Measurements from ENCODE around the gene CPN2.

Gene CPN2

DNA sequence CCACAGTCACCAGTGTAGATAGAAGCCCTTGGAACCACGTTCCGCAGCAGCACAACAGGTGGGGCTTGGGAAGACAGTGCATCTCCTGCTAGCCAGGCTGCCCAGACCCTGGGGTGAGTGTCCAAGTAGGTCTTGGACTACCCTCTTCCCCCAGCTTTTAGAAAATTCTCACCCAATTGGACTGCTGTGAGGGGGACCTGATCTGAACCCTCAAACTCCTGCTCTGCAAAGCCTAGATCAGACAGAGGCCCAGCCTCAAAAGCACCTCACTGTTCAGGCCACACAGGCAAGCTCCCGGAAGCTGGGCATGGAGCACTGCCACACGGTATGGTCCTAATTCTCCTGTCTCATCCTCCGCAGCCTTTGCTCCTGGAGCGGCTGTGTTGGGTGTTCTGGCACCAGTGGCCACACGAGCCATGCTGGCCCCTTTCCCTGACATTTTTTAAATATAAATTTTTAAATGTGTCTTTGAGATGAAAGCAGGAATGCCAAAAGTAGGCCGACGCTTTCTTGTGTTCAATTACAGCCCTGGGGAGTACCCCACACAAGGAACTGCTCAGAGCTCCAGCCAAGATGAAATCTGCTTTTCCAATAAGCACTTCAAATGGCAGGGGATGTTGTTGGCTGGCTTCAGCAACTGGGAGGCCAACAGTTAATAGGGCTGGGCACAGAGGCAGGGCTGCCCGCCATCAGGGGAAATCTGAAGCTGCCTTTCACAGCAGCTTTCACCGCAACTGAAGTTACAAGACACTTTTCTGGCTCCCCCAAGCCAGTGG is 40.9 kb downstream of the CPN2 start:
- no peak for DNase-seq

DNA sequence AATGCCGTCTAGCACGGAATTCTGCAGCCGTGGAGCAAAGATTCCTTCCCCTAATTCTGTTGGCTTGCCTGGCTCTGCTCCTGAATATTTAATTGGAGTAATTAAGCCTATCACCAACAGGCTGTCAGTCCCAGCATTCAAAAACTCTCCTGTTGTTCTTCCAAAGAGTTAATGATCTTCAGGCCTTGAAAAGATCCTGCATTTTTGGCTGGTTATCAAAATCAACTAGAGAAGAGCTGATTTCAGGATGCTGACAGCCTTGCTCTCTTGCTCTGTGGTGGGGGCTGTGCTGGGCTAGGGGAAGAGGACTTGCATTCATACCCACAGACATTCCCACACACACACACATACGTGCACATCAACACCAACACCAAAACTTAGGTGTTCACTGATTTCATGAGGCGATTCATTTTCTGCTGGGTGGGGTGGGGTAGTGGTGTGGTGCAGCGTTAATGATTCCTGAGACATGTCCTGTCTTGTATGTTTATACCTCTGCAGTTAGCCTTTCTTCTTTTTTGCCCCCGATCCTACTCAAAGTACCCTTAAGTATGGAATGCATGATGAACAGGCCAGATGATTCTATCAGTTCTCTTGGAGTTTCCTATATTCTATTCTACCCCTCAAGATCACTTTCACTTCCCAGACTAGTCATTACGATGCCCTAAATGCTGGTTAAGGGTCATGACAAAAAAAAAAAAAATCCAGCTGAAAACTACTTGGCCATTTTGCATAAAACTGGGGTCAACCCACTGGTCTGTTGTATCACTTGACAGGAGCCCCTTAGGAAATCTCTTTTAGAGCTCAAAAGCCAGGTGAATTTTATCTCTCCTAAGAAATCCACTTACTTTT is 42.3 kb downstream of the CPN2 start:
- no peak for DNase-seq

DNA sequence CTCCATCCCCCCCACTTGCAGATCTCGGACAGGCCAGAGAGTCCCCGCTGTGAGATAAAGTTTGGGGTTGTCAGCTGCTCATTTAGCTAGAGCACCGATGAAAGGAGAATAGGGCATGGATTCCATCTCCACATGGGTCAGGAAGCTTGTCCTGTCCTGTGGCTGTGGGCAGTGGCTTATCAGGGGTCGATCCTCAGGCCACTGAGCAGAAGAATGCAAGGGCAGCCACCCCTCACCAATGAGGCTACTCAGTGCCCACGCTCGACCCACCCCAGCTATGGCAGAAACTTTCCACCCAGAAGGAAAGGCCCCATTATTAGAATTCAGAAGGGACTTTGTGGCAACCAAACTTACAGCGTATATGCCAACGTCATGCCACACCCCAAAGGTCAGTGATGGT is 43.3 kb downstream of the CPN2 start:
- no peak for DNase-seq

DNA sequence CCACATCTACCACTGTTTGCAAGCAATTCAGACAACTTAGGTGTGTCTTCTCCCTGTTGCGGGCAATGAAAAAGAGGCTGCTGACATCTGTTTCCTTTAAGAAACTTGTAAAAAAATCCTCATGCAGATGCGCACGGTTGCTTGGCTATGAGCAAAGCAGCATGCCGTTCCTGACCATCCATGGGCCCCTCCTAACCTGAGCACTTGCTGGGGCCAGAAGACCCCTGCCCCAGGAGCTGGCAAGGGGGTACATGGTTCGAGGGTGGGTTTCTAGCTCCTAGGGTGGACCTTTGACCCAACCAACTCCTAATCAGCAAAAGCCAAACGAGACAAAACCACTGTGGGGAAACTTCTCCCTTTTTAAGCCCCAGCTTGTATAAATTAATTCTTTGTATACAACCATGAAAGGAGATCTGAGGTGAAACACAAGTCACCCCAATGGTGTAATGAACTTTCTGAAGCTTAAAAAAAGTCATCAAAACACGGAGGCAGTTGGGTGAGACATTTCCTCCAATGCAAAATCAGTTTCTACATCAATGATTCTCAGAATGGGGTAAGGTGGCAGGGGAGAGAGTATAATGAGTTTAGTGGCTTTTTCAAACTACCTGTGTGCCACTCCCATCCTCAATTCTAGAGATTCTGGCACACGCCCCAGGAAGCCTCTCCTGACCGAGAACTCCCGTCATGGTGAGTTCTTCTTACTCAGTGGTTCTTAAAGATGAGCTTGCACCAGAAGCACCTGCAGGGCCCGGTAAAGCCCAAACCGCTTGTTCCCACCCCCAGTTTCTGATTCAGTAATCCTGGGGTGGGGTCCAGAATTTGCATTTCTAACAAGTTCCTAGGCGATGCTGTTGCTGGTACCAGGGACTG is 44.1 kb downstream of the CPN2 start:
- DNase-seq, result no peak

DNA sequence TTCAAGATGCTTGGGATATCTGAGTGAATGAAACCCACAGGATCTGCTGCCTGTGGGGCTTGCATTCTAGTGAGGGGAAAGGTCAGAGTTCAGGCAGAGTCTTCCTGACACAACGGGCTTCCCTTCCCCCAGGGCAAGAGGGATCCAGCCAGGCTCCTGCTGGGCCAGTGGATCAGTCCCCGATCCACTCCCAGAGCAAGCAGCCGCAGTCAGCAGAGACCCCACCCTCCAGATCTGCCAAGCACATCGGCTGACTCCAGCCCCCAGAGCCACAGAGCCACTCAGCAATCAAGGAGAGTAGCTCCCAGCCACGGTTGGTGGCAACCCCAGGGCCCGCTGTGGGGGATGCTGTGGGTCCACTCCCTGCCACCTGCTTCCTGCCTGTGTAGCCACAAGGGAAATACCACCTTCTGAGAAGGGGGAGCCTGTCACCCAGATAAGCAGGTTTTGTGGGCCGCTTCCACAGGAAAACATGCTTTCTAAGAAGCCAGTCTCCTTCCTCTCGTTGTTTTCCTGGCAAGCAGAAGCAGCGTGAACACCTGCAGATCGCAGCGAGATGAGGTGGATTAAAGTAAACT is 44.9 kb downstream of the CPN2 start:
- DNase-seq, result no peak

DNA sequence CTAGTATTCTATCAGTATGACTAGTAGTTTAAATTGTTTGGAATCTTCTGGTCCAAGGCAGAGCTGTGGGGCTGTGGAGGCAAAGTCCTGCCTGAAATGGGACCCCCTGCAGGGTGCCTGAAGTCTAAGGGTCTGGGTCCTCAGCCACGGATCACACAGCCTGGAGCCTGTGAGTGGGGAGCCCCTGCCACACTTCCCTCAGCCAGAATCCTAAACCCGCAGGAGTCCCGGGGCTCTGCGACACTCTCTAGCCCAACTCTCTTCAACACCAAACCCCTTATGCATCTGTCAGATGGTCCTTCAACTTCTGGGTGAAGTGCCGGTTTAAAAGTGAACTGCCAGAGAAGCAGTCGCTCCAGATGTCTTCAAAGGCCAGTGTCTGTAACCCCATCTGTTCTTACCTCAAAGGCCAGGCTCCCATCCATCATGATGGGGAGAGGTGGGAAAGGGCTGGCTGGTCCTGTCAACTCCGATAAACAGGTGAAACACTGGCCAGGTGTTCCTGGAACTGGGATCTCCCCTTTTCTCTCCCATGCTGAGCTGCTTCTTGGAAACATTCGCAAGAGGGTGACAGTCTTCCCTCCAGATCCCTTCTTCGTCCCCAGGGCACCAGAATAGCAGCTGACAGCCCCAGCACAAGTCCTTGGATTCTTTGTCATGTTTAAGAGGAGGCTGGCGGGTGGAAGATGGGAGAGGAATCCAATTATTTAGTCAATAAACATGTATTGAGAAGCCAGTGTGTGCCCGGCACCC is 45.6 kb downstream of the CPN2 start:
- DNase-seq, result no peak

DNA sequence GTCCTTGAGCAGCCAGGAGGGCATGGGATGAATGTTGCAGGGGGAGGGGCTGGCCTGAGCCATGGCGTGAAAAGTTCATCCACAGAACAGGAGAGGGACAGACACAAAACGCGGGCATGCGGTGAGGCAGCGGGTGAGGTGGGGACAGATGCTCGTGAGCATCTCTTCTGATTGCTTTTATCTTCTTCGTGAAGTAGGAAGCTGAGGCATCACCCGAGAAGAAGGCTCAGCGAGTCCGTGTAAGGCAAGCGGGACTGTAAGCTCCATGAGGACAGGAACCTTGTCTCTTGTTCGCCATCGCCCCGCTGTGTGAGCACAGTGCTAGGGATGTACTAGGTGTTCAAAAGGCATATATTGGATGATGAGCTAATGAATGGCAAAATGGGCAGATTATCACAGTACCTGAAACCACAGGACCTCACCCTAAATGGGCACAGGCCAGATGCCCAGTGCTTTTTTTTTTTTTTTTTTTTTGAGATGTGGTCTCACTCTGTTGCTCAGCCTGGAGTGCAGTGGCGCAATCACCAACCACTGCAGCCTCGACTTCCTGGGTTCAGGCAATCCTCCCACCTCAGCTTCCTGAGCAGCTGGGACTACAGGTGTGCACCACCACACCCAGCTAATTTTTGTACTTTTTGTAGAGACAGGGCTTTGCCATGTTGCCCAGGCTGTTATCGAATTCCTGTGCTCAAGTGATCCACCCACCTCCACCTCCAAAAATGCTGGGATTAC is 46.8 kb downstream of the CPN2 start:
- DNase-seq, result no peak

DNA sequence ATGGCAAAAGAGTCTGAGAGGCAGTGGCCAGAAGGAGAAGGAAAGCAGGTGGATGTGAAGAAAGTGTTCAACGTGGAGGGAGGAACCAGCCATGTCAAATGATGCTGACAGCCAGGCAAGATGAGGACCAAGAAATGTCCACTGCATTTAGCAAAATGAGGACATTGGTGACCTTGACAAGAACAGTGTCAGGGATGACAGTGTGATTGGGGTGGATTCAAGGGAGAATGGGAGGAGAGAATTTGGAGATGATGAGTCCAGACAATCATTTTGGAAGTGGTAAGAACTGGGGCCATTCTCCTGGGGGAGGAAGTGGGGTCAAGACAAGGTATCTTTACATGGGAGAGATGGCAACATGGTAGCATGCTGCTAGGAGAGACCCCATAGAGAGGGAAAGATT is 47.4 kb downstream of the CPN2 start:
- no peak for DNase-seq

DNA sequence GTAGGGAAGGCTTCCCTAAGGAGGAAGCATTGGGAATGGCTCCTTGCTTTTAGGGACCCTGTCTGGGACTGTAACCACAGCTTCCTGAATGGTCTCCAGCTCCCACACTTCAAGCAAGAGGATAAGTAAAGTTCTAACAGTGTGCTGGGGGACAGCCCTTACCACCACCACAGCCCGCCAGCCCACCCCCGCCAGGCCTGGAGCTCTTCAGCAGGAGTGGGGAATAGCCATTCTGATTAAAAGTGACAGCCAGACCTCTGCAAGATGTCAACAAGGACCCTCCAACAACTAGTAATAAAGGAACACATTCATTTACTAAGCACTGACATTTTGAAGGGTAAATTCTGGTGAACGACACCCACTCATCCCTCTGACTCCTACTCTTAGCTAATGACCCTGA is 49.4 kb downstream of the CPN2 start:
- DNase-seq, result no peak

DNA sequence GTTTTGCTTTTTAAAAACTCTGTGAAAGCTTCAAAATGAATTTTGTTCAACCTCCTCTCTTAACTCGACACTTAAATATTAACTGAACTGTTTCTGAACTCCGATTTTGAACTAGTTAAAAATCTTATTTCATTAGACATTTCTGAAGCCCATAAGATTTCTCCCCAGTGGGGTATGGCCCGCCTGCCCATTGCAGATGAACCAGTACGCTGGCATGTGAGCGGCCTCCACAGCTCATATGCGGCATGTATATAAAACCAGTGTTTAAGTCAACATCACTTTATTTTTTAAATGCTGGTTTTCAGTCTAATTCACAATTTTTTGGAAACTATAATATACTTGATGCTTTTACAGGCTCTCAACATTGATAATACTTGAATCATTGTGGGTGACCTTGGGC is 50.2 kb downstream of the CPN2 start:
- no peak for DNase-seq

DNA sequence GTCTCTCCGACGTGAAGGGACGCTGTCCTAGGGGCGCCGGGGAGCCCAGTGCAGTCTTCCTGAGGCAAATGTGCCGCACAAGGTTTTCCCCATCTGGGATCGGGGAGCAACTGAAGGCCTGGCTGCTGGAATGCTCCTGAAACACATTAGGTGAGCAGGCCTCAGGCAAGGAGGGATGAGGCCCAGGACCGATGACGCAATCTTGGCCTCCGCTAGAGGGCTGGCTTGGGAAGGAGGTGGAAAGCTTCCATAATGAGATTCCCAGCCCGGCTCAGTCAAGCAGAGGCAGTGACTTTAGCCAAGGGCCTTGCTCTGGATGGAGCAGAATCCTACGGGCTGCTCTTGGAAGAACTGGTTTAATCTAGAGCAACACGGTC is 50.8 kb downstream of the CPN2 start:
- DNase-seq, result peak; percentile 24 to 37

DNA sequence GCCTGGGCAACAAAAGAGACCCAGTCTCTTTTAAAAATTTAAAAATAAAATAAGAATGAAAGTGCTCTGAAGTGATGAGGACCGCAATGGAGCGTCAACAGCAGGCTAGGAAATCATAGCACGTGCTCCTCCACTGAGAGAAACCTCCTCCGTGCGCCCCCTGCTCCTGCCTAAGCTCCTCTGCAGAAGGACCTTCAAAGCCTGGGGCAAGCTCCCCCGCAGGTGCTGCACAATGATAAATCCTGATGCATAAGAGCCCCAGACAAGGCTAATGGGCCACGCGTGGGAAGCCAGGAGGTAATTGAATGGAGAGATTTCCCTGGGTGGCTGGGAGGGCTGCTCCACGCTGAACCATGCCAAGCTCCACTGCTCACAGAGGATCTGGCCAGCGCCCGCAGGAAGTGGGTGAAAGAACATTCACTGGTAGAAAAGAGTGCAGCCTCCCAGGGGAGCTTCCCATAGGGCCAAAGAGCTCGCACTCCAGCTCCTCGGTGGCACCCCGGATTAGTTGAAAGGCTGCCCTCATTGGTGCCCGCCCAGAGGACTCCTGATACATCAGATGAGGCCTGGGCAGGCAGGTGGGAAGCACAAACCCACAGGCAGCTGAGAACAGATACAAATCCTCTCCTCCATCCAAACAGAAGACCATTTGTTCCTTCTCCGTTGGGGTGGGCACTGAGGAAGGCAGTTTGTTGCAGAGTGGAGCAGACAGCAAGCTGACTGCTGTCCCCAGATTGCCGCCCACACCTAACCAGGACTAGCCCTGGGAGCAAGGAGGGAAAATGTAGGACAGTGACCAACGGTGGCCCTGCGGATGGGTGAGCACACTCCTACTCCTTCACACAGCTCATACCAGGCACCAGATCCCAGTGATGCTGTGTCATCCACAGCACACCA is 52.5 kb downstream of the CPN2 start:
- DNase-seq, result no peak

DNA sequence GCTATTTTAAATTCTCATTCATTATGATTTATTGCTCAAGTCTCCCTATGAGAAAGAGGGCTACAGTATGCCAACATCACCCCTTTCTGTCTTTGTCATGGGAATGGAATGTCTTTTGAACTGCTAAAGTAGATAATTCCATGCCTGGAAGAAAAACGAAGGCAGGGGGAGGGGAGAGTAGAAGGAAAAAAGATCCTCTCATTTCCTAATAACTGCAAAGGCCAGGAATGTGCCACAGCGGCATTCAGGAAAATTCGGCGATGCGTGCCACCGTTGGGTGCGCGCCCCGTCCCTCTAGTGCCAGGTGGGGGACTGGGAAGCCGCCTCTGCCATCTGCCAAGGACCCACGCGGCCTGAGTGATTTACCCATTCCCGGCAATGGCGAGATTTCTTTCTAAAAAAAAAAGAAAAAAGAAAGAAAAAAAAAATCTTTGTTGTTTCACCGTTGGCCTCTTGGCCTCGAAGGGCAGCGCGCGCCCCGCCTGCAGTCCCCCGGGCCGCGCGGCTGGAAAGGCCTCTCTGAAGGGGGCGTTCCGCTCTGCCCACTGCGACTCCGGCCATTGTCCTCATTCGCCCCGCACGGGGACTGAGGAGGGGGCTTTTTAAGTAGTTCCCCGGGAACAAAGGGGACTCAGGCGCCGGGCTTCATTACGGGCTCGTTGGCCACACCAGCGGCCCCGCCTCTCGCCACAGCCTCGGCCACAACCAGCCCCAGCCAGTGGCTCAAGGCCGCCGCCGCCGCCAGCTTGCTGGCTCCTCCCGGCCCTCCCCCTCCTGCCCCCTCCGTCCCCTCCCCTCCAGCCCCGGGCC is 54.5 kb downstream of the CPN2 start:
- no peak for DNase-seq

DNA sequence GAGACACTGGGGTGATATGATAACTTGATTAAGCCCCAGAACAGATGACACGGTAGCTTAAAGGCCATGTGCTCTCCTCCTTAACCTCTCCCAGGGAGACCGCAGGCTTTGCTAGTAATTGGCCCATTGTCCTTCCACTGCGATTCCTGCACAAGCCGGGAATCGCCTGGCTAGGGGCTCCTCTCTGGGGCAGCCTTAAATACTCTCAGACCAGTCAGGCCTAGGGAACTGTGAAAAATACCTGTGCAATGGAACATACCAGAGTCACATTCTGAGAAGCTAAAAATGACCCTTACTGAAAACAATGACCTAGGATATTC is 56.3 kb downstream of the CPN2 start:
- DNase-seq, result no peak

DNA sequence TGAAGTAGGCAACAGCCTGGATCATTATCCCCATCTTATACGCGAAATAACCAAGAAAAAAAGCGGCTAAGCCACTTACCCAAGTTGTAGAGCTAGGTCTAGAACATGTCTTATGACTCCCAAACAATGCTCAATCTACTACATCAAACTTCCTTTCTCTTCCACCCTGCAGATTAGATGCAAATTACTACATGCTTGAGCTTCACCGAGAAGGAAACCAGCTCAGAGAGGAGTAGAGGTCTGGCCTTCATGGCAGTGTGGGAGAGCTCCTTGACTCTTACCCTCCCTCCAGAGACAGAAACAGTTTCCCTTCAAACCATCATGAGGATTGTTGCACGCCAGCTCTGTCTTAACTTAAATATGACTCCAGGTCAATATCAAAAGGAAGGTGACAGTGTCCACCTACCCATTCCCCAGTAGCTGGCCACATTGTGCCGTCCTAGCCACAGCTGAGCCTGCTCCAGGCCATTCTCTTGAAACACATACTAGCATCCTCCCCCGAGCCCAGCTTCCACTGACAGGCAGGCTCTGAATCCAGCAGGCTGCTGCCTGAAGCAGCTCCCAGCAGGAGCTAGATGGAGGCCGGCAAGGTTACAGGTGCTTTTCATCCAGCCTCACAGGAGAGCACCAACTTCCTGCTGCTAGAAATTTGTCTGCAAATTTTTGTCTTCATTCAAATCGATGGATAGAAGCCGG is 56.8 kb downstream of the CPN2 start:
- DNase-seq, result no peak

DNA sequence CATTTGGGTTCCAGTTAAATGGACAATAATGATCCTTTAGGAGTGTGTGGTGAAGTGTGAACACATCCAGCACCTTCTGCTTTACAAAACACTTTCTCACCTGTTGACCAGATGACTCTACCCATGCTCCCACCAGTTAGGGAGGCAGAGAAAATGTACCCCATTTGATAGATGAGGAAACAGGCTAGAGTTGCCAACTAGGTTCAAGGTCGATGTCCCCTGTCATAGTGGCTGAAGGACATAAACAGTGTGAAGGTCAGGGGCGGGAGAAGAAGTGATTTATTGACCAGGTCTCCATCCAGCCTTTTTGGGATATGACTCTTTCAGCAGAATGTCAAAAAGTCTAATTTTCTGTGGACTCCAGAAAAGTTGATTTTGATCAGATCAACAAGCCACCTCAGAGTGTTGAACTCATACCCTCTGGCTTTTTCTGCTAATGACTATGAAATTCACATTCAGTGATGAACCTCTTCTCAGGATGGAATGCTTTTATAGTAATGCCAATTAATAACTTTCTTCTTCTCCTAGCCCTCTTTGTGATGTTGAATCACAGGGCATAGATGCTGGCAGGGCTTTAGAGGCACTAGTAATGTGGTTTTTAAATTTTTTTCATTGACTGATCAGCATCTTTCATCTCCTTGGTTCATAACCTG is 57.5 kb downstream of the CPN2 start:
- DNase-seq, result no peak

DNA sequence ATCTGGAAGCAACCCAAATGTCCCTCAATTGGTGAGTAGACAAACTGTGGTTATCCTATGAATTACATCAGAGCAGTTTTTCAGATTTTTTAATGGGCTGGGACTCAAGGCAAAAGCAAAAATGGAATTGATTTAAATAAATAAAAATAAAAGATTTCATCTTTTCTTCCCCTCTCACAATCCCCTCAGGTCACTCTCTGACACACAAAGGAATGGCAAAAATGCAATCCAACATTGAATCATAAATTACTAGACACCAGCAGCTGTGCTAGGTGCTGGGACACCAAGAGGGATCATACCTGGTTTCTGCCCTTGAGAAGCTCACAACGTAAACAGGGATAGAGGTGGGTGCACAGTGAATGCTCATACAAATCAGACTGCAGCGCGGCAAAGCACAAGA is 58.8 kb downstream of the CPN2 start:
- DNase-seq, result no peak

Measured in hippocampal formation (tissue), 2 donors.